Cardiac fibroblast (primary cell): ENCODE results near the gene NBPF12.
"Not testable (repeated sequence)": the region's sequence is repeated elsewhere in the genome, so short reads cannot be mapped to it uniquely, and the experiment has no call there.

Experiments used
- DNase-seq, 2 donors: peaks; one replicate each; pipeline versions ENCODE4 v3.0.0 to v3.0.0-alpha.2; 2010; ENCODE audit warnings: low read depth in 2 of 2
- H3K4me3 ChIP-seq, 2 donors: replicated peaks in 1 of 2; 1 replicate in 1 of 2; 2 replicates in 1 of 2; pipeline ENCODE4 v1.5.1; 2011; ENCODE audit warnings: low read depth in 2 of 2, low read length in 2 of 2, mild to moderate bottlenecking in 2 of 2, moderate library complexity in 1 of 2

Gene NBPF12, protein sequence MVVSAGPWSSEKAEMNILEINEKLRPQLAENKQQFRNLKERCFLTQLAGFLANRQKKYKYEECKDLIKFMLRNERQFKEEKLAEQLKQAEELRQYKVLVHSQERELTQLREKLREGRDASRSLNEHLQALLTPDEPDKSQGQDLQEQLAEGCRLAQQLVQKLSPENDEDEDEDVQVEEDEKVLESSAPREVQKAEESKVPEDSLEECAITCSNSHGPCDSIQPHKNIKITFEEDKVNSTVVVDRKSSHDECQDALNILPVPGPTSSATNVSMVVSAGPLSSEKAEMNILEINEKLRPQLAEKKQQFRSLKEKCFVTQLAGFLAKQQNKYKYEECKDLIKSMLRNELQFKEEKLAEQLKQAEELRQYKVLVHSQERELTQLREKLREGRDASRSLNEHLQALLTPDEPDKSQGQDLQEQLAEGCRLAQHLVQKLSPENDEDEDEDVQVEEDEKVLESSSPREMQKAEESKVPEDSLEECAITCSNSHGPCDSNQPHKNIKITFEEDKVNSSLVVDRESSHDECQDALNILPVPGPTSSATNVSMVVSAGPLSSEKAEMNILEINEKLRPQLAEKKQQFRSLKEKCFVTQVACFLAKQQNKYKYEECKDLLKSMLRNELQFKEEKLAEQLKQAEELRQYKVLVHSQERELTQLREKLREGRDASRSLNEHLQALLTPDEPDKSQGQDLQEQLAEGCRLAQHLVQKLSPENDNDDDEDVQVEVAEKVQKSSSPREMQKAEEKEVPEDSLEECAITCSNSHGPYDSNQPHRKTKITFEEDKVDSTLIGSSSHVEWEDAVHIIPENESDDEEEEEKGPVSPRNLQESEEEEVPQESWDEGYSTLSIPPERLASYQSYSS (N-terminal part only)

DNA sequence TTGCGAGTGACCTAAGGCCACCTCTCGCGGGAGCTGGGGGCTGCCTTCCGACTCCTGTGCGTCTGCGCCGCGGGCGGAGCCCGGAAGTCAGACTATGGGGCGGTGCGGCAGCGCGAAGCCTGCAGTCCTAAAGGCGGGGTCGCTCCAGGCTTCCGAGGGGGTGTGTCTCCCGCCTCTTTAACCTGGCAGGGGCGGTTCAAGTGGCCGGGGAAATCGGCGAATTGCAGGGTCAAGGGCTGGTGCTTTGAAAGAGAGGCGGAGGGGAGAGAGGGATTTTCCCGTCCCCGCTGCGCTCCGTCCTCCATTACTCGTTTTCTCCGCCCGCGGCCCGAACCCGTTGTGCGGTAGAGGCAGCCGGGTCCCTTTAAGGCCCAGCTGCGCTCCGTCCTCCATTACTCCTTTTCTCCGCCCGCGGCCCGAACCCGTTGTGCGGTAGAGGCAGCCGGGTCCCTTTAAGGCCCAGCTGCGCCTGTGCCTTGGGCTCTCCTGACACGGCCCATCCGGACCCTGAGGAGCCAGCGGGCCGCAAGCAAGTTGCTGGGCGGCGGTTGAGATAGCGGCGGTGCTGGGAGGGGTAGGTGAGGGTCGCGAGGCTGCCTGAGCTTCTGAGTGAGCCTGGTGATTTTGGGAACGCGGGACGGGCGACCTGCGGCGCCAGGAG is at the start of gene NBPF12:
Gene NBPF12, plus strand, starts transcription at position 83 of the 661 bp plus-strand sequence. CDS start 21,820 bp downstream, outside the sequence.
- H3K4me3 ChIP-seq = peak within 1 kb of the TSS; percentile 62 to 64
- peak; percentile 79 to 81 for DNase-seq

DNA sequence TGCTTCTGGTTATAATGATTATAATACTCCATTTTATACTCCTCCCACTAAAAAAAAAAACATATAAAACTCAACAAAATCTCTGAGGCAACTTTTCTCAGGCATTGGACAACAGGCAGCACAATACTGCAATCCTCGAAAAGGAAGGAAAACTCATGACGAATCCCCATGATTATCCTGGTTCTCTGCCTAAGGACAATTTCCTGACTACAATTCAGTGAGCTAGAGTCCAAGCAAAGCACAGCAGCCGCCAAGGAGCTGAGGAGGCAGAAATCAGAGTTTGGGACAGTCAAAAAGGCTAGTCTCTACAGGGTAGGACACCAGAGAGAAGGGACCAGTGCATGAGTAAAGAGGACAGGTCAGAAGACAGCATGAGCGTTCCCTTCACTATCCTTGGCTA is 46.8 kb upstream of the NBPF12 start:
- DNase-seq, H3K4me3 ChIP-seq: not testable (repeated sequence)

GRCh38 chr1:146892331-146892730 is 45.8 kb upstream of the NBPF12 start:
- not testable (repeated sequence) for H3K4me3 ChIP-seq, DNase-seq

DNA sequence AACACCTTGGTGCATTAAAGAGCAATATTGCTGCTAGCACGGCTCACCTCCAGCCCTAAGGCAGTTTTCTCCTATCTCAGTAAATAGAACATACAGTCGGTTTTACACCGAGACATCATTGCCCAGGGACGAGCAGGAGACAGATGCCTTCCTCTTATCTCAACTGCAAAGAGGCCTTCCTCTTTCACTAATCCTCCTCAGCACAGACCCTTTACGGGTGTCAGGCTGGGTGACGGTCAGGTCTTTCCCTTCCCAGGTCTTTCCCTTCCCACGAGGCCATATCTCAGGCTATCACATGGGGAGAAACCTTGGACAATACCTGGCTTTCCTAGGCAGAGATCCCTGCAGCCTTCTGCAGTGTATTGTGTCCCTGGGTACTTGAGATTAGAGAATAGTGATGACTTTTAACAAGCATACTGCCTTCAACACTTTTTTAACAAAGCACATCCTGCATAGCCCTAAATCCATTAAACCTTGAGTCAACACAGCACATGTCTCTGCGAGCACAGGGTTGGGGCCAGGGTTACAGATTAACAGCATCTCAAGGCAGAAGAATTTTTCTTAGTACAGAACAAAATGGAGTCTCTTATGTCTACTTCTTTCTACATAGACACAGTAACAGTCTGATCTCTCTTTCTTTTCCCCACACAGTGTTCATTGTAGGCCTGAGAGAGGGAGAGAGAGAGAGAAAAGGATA is 30.4 kb upstream of the NBPF12 start:
- not testable (repeated sequence) for H3K4me3 ChIP-seq, DNase-seq

DNA sequence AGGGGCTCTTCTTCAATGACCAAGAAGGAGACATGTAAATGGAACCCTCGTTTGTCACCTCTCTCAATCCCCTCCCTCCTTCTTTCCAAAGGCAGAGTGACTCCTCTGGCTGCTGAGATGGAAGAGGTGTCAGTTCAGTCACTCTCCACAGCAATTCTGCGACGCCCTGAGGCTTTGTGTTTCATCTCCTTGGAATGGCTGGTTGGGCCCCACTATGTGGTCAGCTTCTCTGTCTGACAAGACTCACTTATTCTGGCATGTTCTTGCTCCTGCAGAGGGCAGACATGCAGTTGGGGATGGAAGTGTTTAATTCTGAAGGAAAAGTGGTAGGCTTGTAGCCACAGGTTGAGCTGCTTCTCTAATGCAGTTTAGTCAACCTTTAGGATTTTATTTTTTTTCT is 25.1 kb upstream of the NBPF12 start:
- DNase-seq, H3K4me3 ChIP-seq: not testable (repeated sequence)

DNA sequence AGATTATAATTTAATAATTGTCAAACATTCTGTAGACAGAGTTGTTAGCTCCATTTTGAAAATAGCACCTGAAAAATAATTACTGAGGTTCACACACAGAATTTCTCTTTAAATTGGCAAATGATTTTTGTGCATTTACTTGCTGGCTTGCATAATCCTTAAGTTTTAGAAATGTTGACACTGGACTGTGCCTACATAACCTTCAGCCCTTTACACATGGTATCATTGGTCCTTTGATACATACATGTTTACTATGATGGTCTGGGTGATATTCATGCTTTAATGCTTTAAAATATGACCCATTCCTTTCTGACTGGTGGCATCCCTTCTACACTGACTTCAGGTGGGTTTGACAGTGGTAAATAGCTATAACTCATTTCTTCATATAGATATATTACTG is 17.3 kb upstream of the NBPF12 start:
- H3K4me3 ChIP-seq, DNase-seq: not testable (repeated sequence)

DNA sequence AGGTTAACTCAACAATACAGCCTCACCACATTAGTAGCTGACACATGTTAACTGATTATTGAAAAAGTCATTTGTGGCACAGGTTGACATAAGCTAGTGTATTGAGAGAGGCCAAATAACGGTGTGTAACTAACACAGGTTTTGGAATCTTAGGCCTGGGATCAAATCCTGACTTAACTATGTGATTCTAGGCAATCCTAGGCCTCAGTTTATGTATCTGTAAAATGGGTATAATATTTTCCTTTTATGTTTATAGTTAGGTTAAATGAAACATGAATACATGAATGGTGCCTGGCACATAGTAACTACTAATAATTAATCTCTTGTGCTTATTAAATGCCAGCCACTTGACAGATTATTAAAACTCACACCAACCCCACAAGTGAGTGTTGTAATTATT is 15.5 kb upstream of the NBPF12 start:
- DNase-seq, H3K4me3 ChIP-seq: not testable (repeated sequence)

DNA sequence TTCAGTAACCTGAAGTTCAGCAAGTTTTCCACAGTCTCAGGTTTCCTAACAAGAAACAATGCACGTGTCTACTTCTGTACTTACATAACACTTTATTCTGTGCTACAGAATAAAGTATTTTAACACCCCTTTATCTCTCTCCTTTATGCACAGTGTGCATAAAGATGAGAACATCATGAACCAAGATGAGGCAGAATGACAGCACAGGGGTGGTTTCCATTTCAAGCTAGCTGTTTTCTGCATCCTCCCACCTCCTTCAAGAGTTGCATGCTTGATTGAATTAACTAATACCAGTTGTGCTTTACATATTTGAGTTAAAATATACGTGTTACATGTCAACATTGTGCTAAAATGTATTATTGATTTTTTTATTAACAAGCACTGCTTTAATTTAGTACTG is 14.0 kb upstream of the NBPF12 start:
- not testable (repeated sequence) for DNase-seq, H3K4me3 ChIP-seq

DNA sequence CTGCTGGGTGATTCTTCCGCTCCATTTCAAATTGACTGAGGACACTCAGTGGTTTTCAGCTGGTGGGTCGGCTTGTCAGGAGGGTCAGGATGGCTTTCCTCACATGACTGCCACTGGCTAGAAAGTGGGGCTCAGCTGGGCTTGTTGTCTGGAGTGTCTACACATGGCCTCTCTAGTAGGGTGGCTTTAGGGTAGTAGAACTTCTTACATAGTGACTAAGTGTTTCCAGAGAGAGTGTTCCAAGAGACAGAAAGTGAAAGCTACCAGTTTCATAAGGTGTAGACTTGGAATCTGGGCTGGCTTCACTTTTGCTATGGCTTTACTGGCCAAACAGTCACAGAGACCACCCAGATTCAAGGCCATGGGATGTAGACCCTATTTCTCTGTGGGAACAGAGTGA is 11.7 kb upstream of the NBPF12 start:
- not testable (repeated sequence) for DNase-seq, H3K4me3 ChIP-seq

DNA sequence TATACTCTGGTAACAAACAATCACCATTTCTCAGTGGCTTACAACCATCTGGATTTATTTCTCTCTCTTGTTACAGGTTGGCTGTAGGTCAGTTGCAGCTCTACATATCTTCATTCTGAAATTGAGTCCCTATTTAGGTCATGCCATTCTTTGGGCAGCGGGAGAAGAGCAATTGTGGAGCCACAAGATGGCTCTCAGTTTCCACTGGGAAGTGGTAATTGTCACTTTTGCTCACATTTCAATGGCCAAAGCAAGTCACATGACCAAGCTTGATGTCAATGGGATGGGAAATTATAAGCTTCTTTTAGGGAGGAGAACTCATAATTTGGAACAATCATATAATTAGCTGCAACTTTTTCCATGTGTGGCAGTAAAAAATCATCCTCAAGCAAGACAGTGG is 7.9 kb upstream of the NBPF12 start:
- DNase-seq, H3K4me3 ChIP-seq: not testable (repeated sequence)

DNA sequence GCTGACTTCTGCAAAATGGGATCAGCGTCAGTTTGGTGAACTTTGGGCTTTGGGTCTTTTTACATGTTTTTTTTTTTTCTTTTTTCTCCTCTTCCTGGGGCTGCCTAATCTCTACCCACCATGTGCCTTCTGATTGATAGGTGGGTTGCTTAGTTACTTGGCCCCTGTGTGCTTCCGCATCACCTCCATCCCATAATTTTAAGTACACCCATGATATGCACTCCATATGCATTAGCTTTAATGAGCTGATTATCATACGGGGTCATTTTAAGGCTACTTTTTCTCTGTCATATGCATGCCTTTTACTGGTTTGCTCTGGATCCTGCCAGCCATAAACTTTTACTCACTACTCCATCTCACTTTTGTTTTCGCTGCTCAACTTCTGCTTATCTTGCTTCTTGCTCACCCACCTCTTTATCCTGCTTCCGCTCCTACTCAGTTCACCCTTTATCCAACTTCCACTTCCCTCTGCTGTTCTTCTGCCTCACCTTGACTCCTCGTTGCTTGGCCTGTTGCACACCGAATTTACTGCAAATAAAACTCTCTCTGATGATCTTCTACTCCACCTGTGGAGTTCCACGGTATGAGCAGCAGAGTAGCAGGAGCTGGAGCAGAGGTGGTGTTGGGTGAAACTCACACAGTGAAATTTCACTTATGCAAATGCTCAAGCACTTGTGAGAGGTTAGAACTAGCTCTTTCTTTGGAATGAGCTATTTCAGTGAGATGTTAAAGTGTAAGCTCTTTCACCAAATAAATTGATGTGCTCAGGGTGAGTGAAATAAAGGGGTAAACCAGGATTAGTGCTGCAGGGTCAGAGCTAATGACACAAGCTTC is 3.5 kb upstream of the NBPF12 start:
- DNase-seq, H3K4me3 ChIP-seq: not testable (repeated sequence)

DNA sequence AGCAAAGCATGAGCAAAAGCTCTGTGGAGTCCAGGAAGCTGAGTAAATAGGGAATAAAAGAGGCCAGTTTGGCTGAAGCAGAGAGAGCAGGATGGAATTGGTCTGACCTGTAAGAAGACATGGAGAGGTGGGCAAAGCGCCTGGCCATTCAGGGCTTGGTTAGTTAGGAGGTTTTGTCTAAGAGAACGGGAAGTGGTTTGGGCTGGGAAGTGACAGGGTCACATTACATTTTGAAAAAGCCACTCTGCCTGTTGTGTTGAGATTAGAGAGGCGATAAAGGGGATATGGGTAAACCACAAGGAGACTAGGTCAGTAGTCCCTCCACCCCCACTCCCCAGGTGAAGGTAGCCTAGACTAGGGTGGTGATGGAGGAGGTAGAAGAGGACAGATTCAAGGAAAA is 662 bp upstream of the NBPF12 start:
- DNase-seq, H3K4me3 ChIP-seq: not testable (repeated sequence)

DNA sequence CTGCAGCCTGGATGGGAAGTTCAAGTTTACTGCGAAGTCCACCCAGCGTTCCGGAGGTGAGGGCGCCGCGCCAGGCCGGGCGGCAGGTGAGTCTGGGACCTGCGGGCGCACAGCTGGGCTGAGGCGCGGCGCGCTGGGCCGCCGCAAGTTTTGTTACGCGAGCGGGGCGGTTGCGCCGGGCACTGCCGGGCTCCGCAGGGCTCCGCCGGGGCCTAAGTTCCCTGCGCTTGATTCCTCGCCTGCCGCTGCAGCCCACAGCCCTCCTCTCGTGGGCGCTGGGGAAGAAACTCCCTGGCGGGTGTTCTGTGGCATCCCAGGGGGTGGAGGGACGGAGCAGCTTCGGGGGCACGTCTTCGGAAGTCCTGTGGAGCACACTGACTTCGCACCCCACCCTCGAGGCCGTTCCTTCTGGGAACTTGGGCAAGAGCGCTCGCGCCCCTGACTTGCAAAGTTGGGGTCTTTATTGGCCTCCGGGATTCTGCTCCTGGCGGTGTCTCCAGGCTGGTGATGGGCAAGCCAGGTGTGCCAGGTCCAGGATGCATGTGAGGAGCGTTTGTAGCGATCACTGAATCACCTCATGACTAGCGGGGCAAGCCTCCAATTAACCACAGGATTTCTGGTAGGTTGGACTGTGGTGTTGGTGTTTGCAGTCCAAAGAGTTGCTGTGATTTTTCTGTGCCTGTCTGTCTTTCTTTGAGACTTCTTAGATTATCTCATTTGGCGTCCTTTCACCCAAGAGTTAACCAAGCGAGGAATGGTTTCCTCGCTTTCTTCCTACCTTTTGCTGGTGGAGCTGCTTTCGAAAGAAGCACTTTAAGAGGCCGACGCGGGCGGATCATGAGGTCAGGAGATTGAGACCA is 1.0 kb downstream of the NBPF12 start:
- DNase-seq = peak; percentile 21 to 25
- H3K4me3 ChIP-seq = peak overlapping the region; percentile 62 to 64

- not testable (repeated sequence) for DNase-seq, H3K4me3 ChIP-seq
These were observed 2.2 kb downstream of the NBPF12 start for GRCh38 chr1:146940293-146940692.

DNA sequence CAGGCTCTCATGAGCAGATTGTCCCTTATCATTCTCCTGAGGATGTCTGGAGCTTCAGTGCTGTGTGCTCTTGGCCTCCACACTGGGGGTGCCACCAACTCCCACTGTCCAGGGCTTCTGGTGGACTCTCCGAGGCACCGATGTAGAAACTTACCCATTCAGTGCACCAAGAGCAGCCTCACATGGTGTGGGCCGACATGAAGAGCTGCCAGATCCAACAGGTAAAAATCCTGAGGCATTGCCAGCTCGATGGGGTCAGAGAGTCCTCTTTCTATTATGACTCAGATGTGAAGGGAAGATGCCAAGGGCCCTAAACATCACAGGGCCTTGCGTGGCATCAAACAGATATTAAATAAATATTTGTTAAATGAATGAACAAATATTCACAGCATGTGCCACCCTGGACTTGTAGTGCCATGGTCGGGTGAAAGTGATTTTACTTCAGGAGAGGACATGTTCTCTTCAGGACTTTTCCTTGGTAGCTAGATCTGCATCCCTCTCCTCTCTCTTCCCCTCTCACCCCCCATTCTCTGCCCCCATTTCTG is 5.3 kb downstream of the NBPF12 start:
- H3K4me3 ChIP-seq, DNase-seq: not testable (repeated sequence)

DNA sequence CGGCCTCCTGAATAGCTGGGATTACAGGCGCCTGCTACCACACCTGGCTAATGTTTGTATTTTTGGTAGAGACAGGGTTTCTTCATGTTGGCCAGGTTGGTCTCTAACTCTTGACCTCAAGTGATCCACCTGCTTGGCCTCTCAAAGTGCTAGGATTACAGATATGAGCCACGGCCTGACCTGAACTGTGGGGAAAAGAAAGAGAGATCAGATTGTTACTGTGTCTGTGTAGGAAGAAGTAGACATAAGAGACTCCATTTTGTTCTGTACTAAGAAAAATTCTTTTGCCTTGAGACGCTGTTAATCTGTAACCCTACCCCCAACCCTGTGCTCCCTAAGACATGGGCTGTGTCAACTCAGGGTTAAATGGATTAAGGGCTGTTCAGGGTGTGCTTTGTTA is 10.0 kb downstream of the NBPF12 start:
- DNase-seq, H3K4me3 ChIP-seq: not testable (repeated sequence)
